Measurements from ENCODE around the gene VPS37C.

VPS37C gene

GRCh38 chr11:61082062-61082870, 79.0 kb downstream of the VPS37C start:
- TF ChIP-seq CTCF (IDR thresholded peaks at IDR 0.05; ENCODE audit: low read depth, low read length) (no peak), EZH2phosphoT487 (IDR thresholded peaks at IDR 0.05; ENCODE audit: low read depth) (no peak)
- Histone ChIP-seq H3K27me3 (ENCODE audit: low read depth, low read length) (no peaks in the 10 kb centered on the region), H3K4me3 (ENCODE audit: low read length) (no peak overlapping the region), H3K4me2 (ENCODE audit: low read length) (no peak overlapping the region), H3K4me1 (ENCODE audit: low read length) (no peaks in the 10 kb centered on the region), H3K27ac (ENCODE audit: low read length) (no peak overlapping the region), H3K79me2 (ENCODE audit: low read length) (no peaks in the 10 kb centered on the region), H3K9me3 (ENCODE audit: insufficient read depth, low read length) (0 out of 2 replicates have a peak, but pooled peaks cover 4% of the 10 kb centered on the region), H3K36me3 (replicated peaks; ENCODE audit: low read depth, low read length) (no peaks in the 10 kb centered on the region), H3K9ac (ENCODE audit: low read length) (no peak overlapping the region), H2AFZ (ENCODE audit: low read depth, low read length) (no peak overlapping the region), H4K20me1 (ENCODE audit: insufficient read depth, low read length) (no peaks in the 10 kb centered on the region)

DNA sequence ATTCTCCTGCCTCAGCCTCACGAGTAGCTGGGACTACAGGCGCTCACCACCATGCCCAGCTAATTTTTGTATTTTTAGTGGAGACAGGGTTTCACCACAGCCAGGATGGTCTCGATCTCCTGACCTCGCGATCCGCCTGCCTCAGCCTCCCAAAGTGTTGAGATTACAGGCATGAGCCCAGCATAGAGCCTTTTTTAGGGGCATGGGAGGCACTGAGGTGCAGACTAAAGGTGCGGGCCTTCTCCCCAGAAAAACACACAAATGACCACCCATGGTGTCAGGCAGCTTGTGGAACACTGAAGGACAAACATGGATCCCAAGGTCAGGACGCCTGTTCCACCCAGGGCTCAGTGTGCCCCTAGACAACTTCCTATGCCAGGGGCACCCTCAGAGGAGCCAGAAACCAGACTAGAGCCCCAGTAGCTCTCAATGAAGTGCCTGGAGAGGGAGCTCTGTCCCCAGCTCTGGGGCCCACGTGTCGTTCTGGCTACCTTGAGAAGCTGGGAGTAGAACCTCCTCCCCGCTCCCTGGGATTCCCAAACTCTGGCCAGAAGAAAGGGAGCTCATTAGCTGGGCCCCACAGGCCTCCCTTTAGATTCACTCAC, 80.1 kb downstream of the VPS37C start:
- no peaks in the 10 kb centered on the region for H4K20me1 ChIP-seq (ENCODE audit: insufficient read depth, low read length)
- H3K79me2 ChIP-seq (ENCODE audit: low read length): no peaks in the 10 kb centered on the region
- peak; percentile 20; the same call in 1 of the 2 replicates for TF ChIP-seq CTCF (IDR thresholded peaks at IDR 0.05; ENCODE audit: low read depth, low read length)
- TF ChIP-seq EZH2phosphoT487 (IDR thresholded peaks at IDR 0.05; ENCODE audit: low read depth): no peak
- no peak overlapping the region for H3K9ac ChIP-seq (ENCODE audit: low read length)
- H3K4me1 ChIP-seq (ENCODE audit: low read length): no peaks in the 10 kb centered on the region
- H3K27me3 ChIP-seq (ENCODE audit: low read depth, low read length): no peaks in the 10 kb centered on the region
- no peak overlapping the region for H3K4me3 ChIP-seq (ENCODE audit: low read length)
- no peaks in the 10 kb centered on the region for H3K36me3 ChIP-seq (replicated peaks; ENCODE audit: low read depth, low read length)
- H3K27ac ChIP-seq (ENCODE audit: low read length): no peak overlapping the region
- H2AFZ ChIP-seq (ENCODE audit: low read depth, low read length): no peak overlapping the region
- H3K9me3 ChIP-seq (ENCODE audit: insufficient read depth, low read length): peaks cover 4% of the 10 kb centered on the region; the same call in 1 of the 2 replicates
- no peak overlapping the region for H3K4me2 ChIP-seq (ENCODE audit: low read length)

GRCh38 chr11:61080526-61080925, 80.7 kb downstream of the VPS37C start:
- H2AFZ ChIP-seq (ENCODE audit: low read depth, low read length): no peak overlapping the region
- no peaks in the 10 kb centered on the region for H3K79me2 ChIP-seq (ENCODE audit: low read length)
- peaks cover 4% of the 10 kb centered on the region; the same call in 1 of the 2 replicates for H3K9me3 ChIP-seq (ENCODE audit: insufficient read depth, low read length)
- H4K20me1 ChIP-seq (ENCODE audit: insufficient read depth, low read length): no peaks in the 10 kb centered on the region
- no peak overlapping the region for H3K9ac ChIP-seq (ENCODE audit: low read length)
- no peaks in the 10 kb centered on the region for H3K4me1 ChIP-seq (ENCODE audit: low read length)
- no peak overlapping the region for H3K27ac ChIP-seq (ENCODE audit: low read length)
- no peaks in the 10 kb centered on the region for H3K27me3 ChIP-seq (ENCODE audit: low read depth, low read length)
- H3K36me3 ChIP-seq (replicated peaks; ENCODE audit: low read depth, low read length): no peaks in the 10 kb centered on the region
- no peak overlapping the region for H3K4me2 ChIP-seq (ENCODE audit: low read length)
- no peak overlapping the region for H3K4me3 ChIP-seq (ENCODE audit: low read length)
- TF ChIP-seq EZH2phosphoT487 (IDR thresholded peaks at IDR 0.05; ENCODE audit: low read depth): no peak
- no peak for TF ChIP-seq CTCF (IDR thresholded peaks at IDR 0.05; ENCODE audit: low read depth, low read length)

Measured in OCI-LY3 (cell line).